HepG2 (cell line): ENCODE measurements around the gene SMYD4. TPM values are rescaled to one million over a fixed set of nuclear protein-coding genes. Genes with fewer than 3 reads are reported as not detected.

Experiments used
- AGO1 ChIP-seq: fragments of 200-400 bp; formaldehyde crosslinking; IDR thresholded peaks from 2 replicates; pipeline ENCODE4 v1.6.1; 2017; ENCODE audit warnings: mild to moderate bottlenecking, low read depth, low read length, moderate library complexity; ENCODE audit not compliant: poor library complexity, severe bottlenecking
- ASH2L ChIP-seq: fragments of 300-600, 200-600 bp; sonication (generic); IDR thresholded peaks from 2 replicates; pipeline ENCODE4 v1.7.0; 2017; ENCODE audit warnings: low read depth, mild to moderate bottlenecking, moderate library complexity, mixed read lengths, low read length; ENCODE audit not compliant: insufficient read length
- GABPA ChIP-seq, 2 experiments: IDR thresholded peaks; 2 replicates each; pipeline ENCODE4 v1.6.1; 2011 to 2016; ENCODE audit warnings: low read depth in 2 of 2, low read length in 1 of 2, missing biosample characterization in 1 of 2, missing genetic modification characterization in 1 of 2
- GABPB1 ChIP-seq: IDR thresholded peaks from 2 replicates; pipeline ENCODE4 v1.6.1; 2016; ENCODE audit warnings: mild to moderate bottlenecking, missing genetic modification reagents, moderate library complexity, missing compliant biosample characterization
- IRF2 ChIP-seq: IDR thresholded peaks from 2 replicates; pipeline ENCODE4 v1.6.1; 2018; ENCODE audit warnings: missing genetic modification reagents, missing compliant biosample characterization
- KDM4B ChIP-seq: sonication (generic); formaldehyde crosslinking; IDR thresholded peaks from 2 replicates; pipeline ENCODE4 v1.4.0; 2020; ENCODE audit warnings: missing genetic modification reagents
- KDM5B ChIP-seq: sonication (generic); formaldehyde crosslinking; IDR thresholded peaks from 2 replicates; pipeline ENCODE4 v1.4.0; 2020; ENCODE audit warnings: missing genetic modification reagents, mild to moderate bottlenecking, borderline replicate concordance
- KMT2A ChIP-seq: sonication (generic); formaldehyde crosslinking; IDR thresholded peaks from 2 replicates; pipeline ENCODE4 v1.4.0; 2020; ENCODE audit warnings: missing genetic modification reagents
- MAF1 ChIP-seq: sonication (generic); formaldehyde crosslinking; IDR thresholded peaks from 2 replicates; pipeline ENCODE4 v1.5.0; 2020; ENCODE audit warnings: missing genetic modification reagents, borderline replicate concordance
- MEIS1 ChIP-seq: sonication (generic); formaldehyde crosslinking; IDR thresholded peaks from 2 replicates; pipeline ENCODE4 v1.9.0; 2021; ENCODE audit warnings: mild to moderate bottlenecking, missing genetic modification reagents, moderate library complexity, borderline replicate concordance
- PHF20 ChIP-seq: sonication (generic); formaldehyde crosslinking; IDR thresholded peaks from 2 replicates; pipeline ENCODE4 v1.5.0; 2020; ENCODE audit warnings: mild to moderate bottlenecking, missing genetic modification reagents
- PHF8 ChIP-seq: sonication (generic); formaldehyde crosslinking; IDR thresholded peaks from 2 replicates; pipeline ENCODE4 v1.5.0; 2020; ENCODE audit warnings: missing genetic modification reagents
- TAF1 ChIP-seq: sonication (generic); formaldehyde crosslinking; IDR thresholded peaks from 2 replicates; pipeline ENCODE4 v1.4.0; 2020; ENCODE audit warnings: missing genetic modification reagents
- THAP11 ChIP-seq: IDR thresholded peaks from 2 replicates; pipeline ENCODE4 v1.6.1; 2016; ENCODE audit warnings: missing biosample characterization, missing genetic modification reagents
- ZBTB21 ChIP-seq: sonication (generic); formaldehyde crosslinking; IDR thresholded peaks from 2 replicates; pipeline ENCODE4 v1.4.0; 2020; ENCODE audit warnings: missing genetic modification reagents
- ZIK1 ChIP-seq: sonication (generic); formaldehyde crosslinking; IDR thresholded peaks from 2 replicates; pipeline ENCODE4 v1.5.0; 2020; ENCODE audit warnings: mild to moderate bottlenecking, low read depth, missing genetic modification reagents, borderline replicate concordance
- ZNF225 ChIP-seq: sonication (generic); formaldehyde crosslinking; IDR thresholded peaks from 2 replicates; pipeline ENCODE4 v1.4.0; 2020; ENCODE audit warnings: mild to moderate bottlenecking, missing genetic modification reagents
- ZNF460 ChIP-seq: sonication (generic); formaldehyde crosslinking; IDR thresholded peaks from 2 replicates; pipeline ENCODE4 v1.5.1; 2020; ENCODE audit warnings: missing genetic modification reagents, mild to moderate bottlenecking, borderline replicate concordance
- ZNF616 ChIP-seq: sonication (generic); formaldehyde crosslinking; IDR thresholded peaks from 2 replicates; pipeline ENCODE4 v1.5.0; 2020; ENCODE audit warnings: low read depth, mild to moderate bottlenecking, missing genetic modification reagents
- ZNF883 ChIP-seq: sonication (generic); formaldehyde crosslinking; IDR thresholded peaks from 2 replicates; pipeline ENCODE4 v1.5.1; 2020; ENCODE audit warnings: mild to moderate bottlenecking, missing genetic modification reagents; ENCODE audit errors: not compliant biosample characterization
- polyA plus RNA-seq, 8 experiments: library from polyadenylated mRNA; depleted of rRNA in 3 of 8; stranded (reverse) in 7 of 8; unstranded in 1 of 8; fragments of >200 nt; fragmentation: Illumina TruSeq in 4 of 8; extraction: Trizol in 4 of 8; gene quantifications; 2 replicates each; pipeline versions ENCODE4 v1.2.1 to v1.2.3, GENCODE V29; 2011 to 2016; ENCODE audit warnings: low read depth in 4 of 8, missing spikeins in 1 of 8, mixed read lengths in 1 of 8; ENCODE audit not compliant: insufficient read depth in 1 of 8
- total RNA-seq, 5 experiments: library from RNA; depleted of rRNA; stranded (reverse); fragments of >200 nt; fragmentation: Illumina TruSeq; extraction: Trizol; gene quantifications; 2 replicates each; pipeline ENCODE4 v1.2.3, GENCODE V29; 2016; ENCODE audit warnings: low read depth in 1 of 5
- TF ChIP-seq, protein P1 (sequence below): fragments of 450-650 bp; IDR thresholded peaks from 2 replicates; pipeline ENCODE4 v1.6.1; 2016
- TF ChIP-seq, protein P2 (sequence below): sonication (generic); formaldehyde crosslinking; conservative IDR thresholded peaks from 2 replicates; pipeline ENCODE4 v1.4.0; 2020; ENCODE audit warnings: missing genetic modification reagents
- TF ChIP-seq, protein P3 (sequence below): sonication (generic); formaldehyde crosslinking; IDR thresholded peaks from 2 replicates; pipeline ENCODE4 v1.8.0; 2023; ENCODE audit warnings: mild to moderate bottlenecking, missing genetic modification reagents
- TF ChIP-seq, protein P4 (sequence below): IDR thresholded peaks from 2 replicates; pipeline ENCODE4 v1.6.1; 2016; ENCODE audit warnings: missing genetic modification reagents, missing compliant biosample characterization
- TF ChIP-seq, protein P5 (sequence below): IDR thresholded peaks from 2 replicates; pipeline ENCODE4 v1.6.1; 2012; ENCODE audit warnings: inconsistent platforms

Gene SMYD4
- total and polyA plus RNA-seq, 2 of the 13 experiments (the other 11 are each of a cell fraction or from before 2014, with no cell fraction given) = 7.4 to 11.3 TPM

DNA sequence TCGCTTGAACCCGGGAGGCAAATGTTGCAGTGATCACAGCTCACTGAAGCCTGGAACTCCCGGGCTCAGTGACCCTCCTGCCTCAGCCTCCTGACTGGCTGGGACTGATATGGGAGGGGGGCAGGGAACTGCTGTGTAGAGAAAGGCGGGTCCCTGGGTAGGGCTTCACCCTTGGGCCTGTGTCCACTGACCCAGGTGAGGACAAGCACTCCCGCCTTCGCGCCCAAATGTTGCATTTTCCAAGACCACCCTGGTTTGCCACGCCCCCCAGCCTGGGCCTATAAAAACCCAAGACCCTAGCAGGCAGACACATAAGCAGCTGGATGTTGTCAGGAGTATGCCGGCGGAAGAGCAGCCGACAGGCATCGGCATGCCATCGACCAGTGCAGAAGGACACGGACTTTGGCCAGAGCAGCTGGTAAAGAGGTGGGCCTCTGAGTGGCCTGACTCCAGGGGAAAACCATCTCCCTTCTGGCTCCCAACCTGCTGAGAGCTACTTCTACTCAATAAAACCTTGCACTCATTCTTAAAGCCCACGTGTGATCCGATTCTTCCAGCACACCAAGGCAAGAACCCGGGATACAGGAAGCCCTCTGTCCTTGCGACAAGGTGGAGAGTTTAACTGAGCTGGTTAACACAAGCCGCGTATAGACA, 19.1 kb downstream of the SMYD4 start (continued):
- TF ChIP-seq, protein P1, sequence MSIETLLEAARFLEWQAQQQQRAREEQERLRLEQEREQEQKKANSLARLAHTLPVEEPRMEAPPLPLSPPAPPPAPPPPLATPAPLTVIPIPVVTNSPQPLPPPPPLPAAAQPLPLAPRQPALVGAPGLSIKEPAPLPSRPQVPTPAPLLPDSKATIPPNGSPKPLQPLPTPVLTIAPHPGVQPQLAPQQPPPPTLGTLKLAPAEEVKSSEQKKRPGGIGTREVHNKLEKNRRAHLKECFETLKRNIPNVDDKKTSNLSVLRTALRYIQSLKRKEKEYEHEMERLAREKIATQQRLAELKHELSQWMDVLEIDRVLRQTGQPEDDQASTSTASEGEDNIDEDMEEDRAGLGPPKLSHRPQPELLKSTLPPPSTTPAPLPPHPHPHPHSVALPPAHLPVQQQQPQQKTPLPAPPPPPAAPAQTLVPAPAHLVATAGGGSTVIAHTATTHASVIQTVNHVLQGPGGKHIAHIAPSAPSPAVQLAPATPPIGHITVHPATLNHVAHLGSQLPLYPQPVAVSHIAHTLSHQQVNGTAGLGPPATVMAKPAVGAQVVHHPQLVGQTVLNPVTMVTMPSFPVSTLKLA = 0 out of 2 replicates have a peak, but pooled peaks have one; percentile 46
- TF ChIP-seq KDM4B (CRISPR knock-in tag) = 0 out of 2 replicates have a peak, but pooled peaks have one; percentile 43
- TF ChIP-seq, protein P2, sequence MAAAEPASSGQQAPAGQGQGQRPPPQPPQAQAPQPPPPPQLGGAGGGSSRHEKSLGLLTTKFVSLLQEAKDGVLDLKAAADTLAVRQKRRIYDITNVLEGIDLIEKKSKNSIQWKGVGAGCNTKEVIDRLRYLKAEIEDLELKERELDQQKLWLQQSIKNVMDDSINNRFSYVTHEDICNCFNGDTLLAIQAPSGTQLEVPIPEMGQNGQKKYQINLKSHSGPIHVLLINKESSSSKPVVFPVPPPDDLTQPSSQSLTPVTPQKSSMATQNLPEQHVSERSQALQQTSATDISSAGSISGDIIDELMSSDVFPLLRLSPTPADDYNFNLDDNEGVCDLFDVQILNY (CRISPR knock-in tag) = no peak
- TF ChIP-seq, protein P3, sequence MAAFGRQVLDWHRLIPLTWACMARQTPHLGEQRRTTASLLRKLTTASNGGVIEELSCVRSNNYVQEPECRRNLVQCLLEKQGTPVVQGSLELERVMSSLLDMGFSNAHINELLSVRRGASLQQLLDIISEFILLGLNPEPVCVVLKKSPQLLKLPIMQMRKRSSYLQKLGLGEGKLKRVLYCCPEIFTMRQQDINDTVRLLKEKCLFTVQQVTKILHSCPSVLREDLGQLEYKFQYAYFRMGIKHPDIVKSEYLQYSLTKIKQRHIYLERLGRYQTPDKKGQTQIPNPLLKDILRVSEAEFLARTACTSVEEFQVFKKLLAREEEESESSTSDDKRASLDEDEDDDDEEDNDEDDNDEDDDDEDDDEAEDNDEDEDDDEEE = 0 out of 2 replicates have a peak, but pooled peaks have one; percentile 13
- 0 out of 2 replicates have a peak, but pooled peaks have one; percentile 63 for TF ChIP-seq ZIK1
- TF ChIP-seq GABPA (IDR thresholded peaks at IDR 0.05; ENCODE audit: low read depth, low read length) = no peak
- peak; percentile 59 for TF ChIP-seq GABPA (CRISPR knock-in tag; IDR thresholded peaks at IDR 0.05; ENCODE audit: low read depth)
- TF ChIP-seq KDM5B = peak; percentile 67; the same call in 1 of the 2 replicates
- peak; percentile 96 for TF ChIP-seq ASH2L
- TF ChIP-seq MAF1 (CRISPR knock-in tag) = no peak
- no peak for TF ChIP-seq ZBTB21
- 0 out of 2 replicates have a peak, but pooled peaks have one; percentile 45 for TF ChIP-seq MEIS1
- TF ChIP-seq ZNF225 (CRISPR knock-in tag) = peak; percentile 58; the same call in 1 of the 2 replicates
- TF ChIP-seq GABPB1 (CRISPR knock-in tag) = peak; percentile 60; the same call in 1 of the 2 replicates
- TF ChIP-seq TAF1 (CRISPR knock-in tag) = peak; percentile 56; the same call in 1 of the 2 replicates
- TF ChIP-seq ZNF616 = no peak
- TF ChIP-seq, protein P4, sequence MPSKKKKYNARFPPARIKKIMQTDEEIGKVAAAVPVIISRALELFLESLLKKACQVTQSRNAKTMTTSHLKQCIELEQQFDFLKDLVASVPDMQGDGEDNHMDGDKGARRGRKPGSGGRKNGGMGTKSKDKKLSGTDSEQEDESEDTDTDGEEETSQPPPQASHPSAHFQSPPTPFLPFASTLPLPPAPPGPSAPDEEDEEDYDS = peak; percentile 84
- TF ChIP-seq IRF2 (CRISPR knock-in tag) = peak; percentile 61; the same call in 1 of the 2 replicates
- TF ChIP-seq ZNF460 (CRISPR knock-in tag) = 0 out of 2 replicates have a peak, but pooled peaks have one; percentile 44
- peak; percentile 57 for TF ChIP-seq PHF8
- no peak for TF ChIP-seq AGO1
- peak; percentile 74 for TF ChIP-seq THAP11 (CRISPR knock-in tag)
- TF ChIP-seq, protein P5, sequence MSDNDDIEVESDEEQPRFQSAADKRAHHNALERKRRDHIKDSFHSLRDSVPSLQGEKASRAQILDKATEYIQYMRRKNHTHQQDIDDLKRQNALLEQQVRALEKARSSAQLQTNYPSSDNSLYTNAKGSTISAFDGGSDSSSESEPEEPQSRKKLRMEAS = peak; percentile 87
- TF ChIP-seq PHF20 (CRISPR knock-in tag) = 0 out of 2 replicates have a peak, but pooled peaks have one; percentile 47
- TF ChIP-seq KMT2A = peak; percentile 81
- no peak for TF ChIP-seq ZNF883 (CRISPR knock-in tag)
